Measurements from ENCODE around the gene DENND4B. TPM values are rescaled to one million over a fixed set of nuclear protein-coding genes. Genes with fewer than 3 reads are reported as not detected.
A peak's percentile ranks its signal among the peaks of the same experiment; 100 is the strongest.

DENND4B gene
- total and polyA plus RNA-seq, 9 of the 15 experiments (the other 6 are each of a cell fraction or from before 2014, with no cell fraction given) = 9.5 to 80.5 (median 23.1) TPM

GRCh38 chr1:153922076-153922971 is 24.2 kb downstream of the DENND4B start (continued):
- peak; percentile 23; the same call in 1 of the 2 replicates for TF ChIP-seq MGA (IDR thresholded peaks at IDR 0.05)
- peak; percentile 11; the same call in 1 of the 2 replicates for TF ChIP-seq SMAD4 (CRISPR knock-in tag; conservative IDR thresholded peaks at IDR 0.05)
- TF ChIP-seq ZBTB5 (IDR thresholded peaks at IDR 0.05) = no peak
- TF ChIP-seq ZNF639 (CRISPR knock-in tag; conservative IDR thresholded peaks at IDR 0.05 in 1 of 2, IDR thresholded peaks at IDR 0.05 in 1 of 2) = peak in 1 of 2 experiments; percentile 98; a peak in 2 of 4 replicates
- peak; percentile 40; the same call in 1 of the 2 replicates for TF ChIP-seq GABPB1 (CRISPR knock-in tag; IDR thresholded peaks at IDR 0.05)
- TF ChIP-seq TFAP4 (CRISPR knock-in tag; IDR thresholded peaks at IDR 0.05; ENCODE audit: borderline replicate concordance) = peak; percentile 55
- peak; percentile 69 for TF ChIP-seq SUPT5H (IDR thresholded peaks at IDR 0.05)
- TF ChIP-seq EP400 (IDR thresholded peaks at IDR 0.05) = peak; percentile 76; the same call in 1 of the 2 replicates
- peak; percentile 59 for TF ChIP-seq RBM39 (optimal IDR thresholded peaks at IDR 0.05; ENCODE audit: low read depth, low read length)
- no peak for TF ChIP-seq CBFA2T3 (IDR thresholded peaks at IDR 0.05)

All from K562 (cell line).